Subcutaneous abdominal adipose tissue (tissue), 5 donors: ENCODE results near the gene ARHGEF5.

Source experiments
- H3K27ac ChIP-seq: one replicate; pipeline ENCODE4 v1.7.0; 2013; ENCODE audit warnings: low read depth, mild to moderate bottlenecking, inconsistent platforms, low read length, moderate library complexity
- H3K27me3 ChIP-seq, 5 donors: one replicate each; pipeline ENCODE4 v1.7.0; 2013; ENCODE audit warnings: low read length in 5 of 5, inconsistent platforms in 1 of 5; ENCODE audit not compliant: control insufficient read depth in 5 of 5, insufficient read depth in 4 of 5
- H3K36me3 ChIP-seq, 5 donors: one replicate each; pipeline ENCODE4 v1.7.0; 2013; ENCODE audit warnings: low read length in 5 of 5; ENCODE audit not compliant: control insufficient read depth in 5 of 5, insufficient read depth in 5 of 5
- H3K4me1 ChIP-seq, 5 donors: one replicate each; pipeline ENCODE4 v1.7.0; 2013; ENCODE audit warnings: low read length in 5 of 5, mild to moderate bottlenecking in 3 of 5, moderate library complexity in 1 of 5; ENCODE audit not compliant: control insufficient read depth in 5 of 5, insufficient read depth in 5 of 5
- H3K4me3 ChIP-seq, 5 donors: one replicate each; pipeline ENCODE4 v1.7.0; 2013; ENCODE audit warnings: low read length in 5 of 5, low read depth in 1 of 5
- H3K9ac ChIP-seq, 5 donors: one replicate each; pipeline ENCODE4 v1.7.0; 2013; ENCODE audit warnings: low read length in 5 of 5, mild to moderate bottlenecking in 4 of 5, moderate library complexity in 3 of 5
- H3K9me3 ChIP-seq, 5 donors: one replicate each; pipeline ENCODE4 v1.7.0; 2013; ENCODE audit warnings: low read length in 5 of 5; ENCODE audit not compliant: control insufficient read depth in 5 of 5
- donor health status: healthy.
- donor health status: healthy.
- donor health status: healthy.
- donor health status: healthy.
- donor health status: healthy.

Gene ARHGEF5

GRCh38 chr7:144398911-144399310 is 43.7 kb downstream of the ARHGEF5 start:
- Histone ChIP-seq H3K27me3 (peaks cover 0 to 3% (median 0%) of the 10 kb centered on the region in 5 donors), H3K4me1 (no peaks in the 10 kb centered on the region)

GRCh38 chr7:144399946-144400345 is 44.7 kb downstream of the ARHGEF5 start:
- peaks cover 0 to 4% (median 0%) of the 10 kb centered on the region in 5 donors for H3K27me3 ChIP-seq
- H3K4me3 ChIP-seq, result no peak overlapping the region
- H3K9ac ChIP-seq, result no peak overlapping the region
- no peaks in the 10 kb centered on the region for H3K9me3 ChIP-seq
- no peaks in the 10 kb centered on the region for H3K36me3 ChIP-seq
- no peak overlapping the region for H3K27ac ChIP-seq
- no peaks in the 10 kb centered on the region for H3K4me1 ChIP-seq

More at GRCh38 chr7:144398911-144399310, 43.7 kb downstream of the ARHGEF5 start:
- H3K36me3 ChIP-seq, result no peaks in the 10 kb centered on the region
- H3K9me3 ChIP-seq, result no peaks in the 10 kb centered on the region
- no peak overlapping the region for H3K4me3 ChIP-seq
- no peak overlapping the region for H3K27ac ChIP-seq
- no peak overlapping the region for H3K9ac ChIP-seq

DNA sequence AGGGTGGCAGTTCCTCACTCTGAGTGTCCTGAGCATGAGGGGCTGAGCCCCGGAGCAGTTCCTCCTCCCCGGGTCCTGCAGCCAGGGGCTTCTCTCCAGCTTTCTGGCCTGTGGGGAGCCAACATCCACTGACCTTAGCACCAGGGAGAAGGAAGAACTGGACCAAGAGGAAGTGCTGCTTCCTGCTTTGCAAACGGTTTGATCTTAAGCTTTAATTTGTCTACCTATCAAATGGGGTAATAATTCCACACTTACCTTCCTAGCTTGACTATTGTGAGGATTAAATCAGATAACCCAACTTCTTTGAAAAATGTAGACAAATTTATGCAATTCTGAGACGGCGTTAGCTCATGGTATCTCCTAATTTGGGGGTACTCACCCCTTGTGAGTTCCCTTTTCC is 46.3 kb downstream of the ARHGEF5 start:
- Histone ChIP-seq H3K27ac (no peak overlapping the region), H3K9me3 (no peaks in the 10 kb centered on the region), H3K4me1 (no peaks in the 10 kb centered on the region), H3K4me3 (no peak overlapping the region), H3K9ac (no peak overlapping the region), H3K36me3 (no peaks in the 10 kb centered on the region), H3K27me3 (peaks cover 0 to 5% (median 3%) of the 10 kb centered on the region in 5 donors)

DNA sequence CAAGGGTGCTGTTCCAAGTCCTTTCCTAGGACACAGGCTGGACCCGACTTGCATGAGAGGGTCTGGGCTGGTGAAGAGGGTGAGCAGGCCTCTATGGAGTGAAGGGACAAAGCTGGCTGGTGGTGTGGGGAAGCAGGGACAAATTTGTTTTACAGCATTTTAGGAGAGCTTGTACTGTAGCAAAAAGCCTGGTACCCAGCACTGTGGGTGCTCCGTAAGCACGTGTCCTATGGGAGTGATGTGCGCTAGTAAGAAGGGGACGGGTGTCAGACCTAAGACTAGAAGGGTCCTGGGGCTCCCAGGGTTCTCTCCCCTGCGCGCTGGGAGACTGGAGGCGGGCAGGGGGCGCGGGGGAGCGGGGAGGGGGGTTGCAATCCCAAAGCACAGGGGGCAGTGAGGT is 47.9 kb downstream of the ARHGEF5 start:
- H3K4me1 ChIP-seq, result no peaks in the 10 kb centered on the region
- H3K4me3 ChIP-seq, result no peak overlapping the region
- H3K9ac ChIP-seq, result no peak overlapping the region
- peaks cover 0 to 5% (median 3%) of the 10 kb centered on the region in 5 donors for H3K27me3 ChIP-seq
- H3K9me3 ChIP-seq, result no peaks in the 10 kb centered on the region
- no peak overlapping the region for H3K27ac ChIP-seq
- no peaks in the 10 kb centered on the region for H3K36me3 ChIP-seq

DNA sequence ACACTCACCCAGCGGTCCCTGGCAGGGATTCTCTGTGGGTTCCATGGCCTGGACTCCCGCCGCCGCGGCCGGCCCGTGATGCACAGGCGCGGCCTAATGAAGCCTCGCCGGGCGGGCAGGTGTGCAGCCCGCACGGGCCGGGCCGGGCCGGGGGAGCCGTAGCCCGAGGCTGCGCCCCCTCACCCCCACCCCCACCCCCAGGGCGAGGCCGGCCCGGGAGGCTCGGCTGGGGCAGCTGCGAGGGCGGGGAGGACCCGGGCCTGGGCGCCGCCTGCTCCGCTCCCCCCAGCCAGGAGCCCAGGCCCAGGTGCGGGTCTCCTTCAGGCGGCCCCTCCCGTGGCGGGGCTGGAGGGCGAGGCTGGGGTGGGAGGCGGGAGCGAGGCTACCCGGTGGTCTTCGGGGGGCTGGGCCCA is 48.5 kb downstream of the ARHGEF5 start, which contains the start of gene NOBOX:
Gene NOBOX, minus strand, starts transcription at position 45 of the 413 bp plus-strand sequence.
- Histone ChIP-seq H3K9me3 (no peaks in the 10 kb centered on the region), H3K27ac (no peak within 1 kb of the TSS), H3K4me3 (no peak within 1 kb of the TSS), H3K27me3 (peaks cover 0 to 5% (median 3%) of the 10 kb centered on the region in 5 donors), H3K36me3 (no peaks in the 10 kb centered on the region), H3K9ac (no peak within 1 kb of the TSS), H3K4me1 (no peaks in the 10 kb centered on the region)

- no peaks in the 10 kb centered on the region for H3K4me1 ChIP-seq
- H3K9me3 ChIP-seq, result no peaks in the 10 kb centered on the region
- no peak overlapping the region for H3K27ac ChIP-seq
- no peaks in the 10 kb centered on the region for H3K36me3 ChIP-seq
- H3K9ac ChIP-seq, result no peak overlapping the region
- peaks cover 0 to 6% (median under 1%) of the 10 kb centered on the region in 5 donors for H3K27me3 ChIP-seq
- no peak overlapping the region for H3K4me3 ChIP-seq
Observed at GRCh38 chr7:144404946-144405345, 49.7 kb downstream of the ARHGEF5 start.

GRCh38 chr7:144407266-144407931 is 52.2 kb downstream of the ARHGEF5 start:
- H3K9ac ChIP-seq, result no peak overlapping the region
- no peaks in the 10 kb centered on the region for H3K4me1 ChIP-seq
- no peaks in the 10 kb centered on the region for H3K9me3 ChIP-seq
- peaks cover 0 to 8% (median 5%) of the 10 kb centered on the region in 5 donors for H3K27me3 ChIP-seq
- no peaks in the 10 kb centered on the region for H3K36me3 ChIP-seq
- H3K4me3 ChIP-seq, result no peak overlapping the region
- H3K27ac ChIP-seq, result no peak overlapping the region

- Histone ChIP-seq H3K27me3 (peaks cover 0 to 8% (median 4%) of the 10 kb centered on the region in 5 donors), H3K4me1 (no peaks in the 10 kb centered on the region), H3K4me3 (no peak overlapping the region), H3K27ac (no peak overlapping the region), H3K9ac (no peak overlapping the region), H3K9me3 (no peaks in the 10 kb centered on the region), H3K36me3 (no peaks in the 10 kb centered on the region)
Observed at GRCh38 chr7:144408121-144408520, 52.9 kb downstream of the ARHGEF5 start.

GRCh38 chr7:144410441-144410840 is 55.2 kb downstream of the ARHGEF5 start:
- Histone ChIP-seq H3K27me3 (peaks cover 0 to 8% (median 2%) of the 10 kb centered on the region in 5 donors), H3K9me3 (no peaks in the 10 kb centered on the region), H3K27ac (no peak overlapping the region), H3K4me3 (no peak overlapping the region), H3K4me1 (no peaks in the 10 kb centered on the region), H3K36me3 (no peaks in the 10 kb centered on the region), H3K9ac (no peak overlapping the region)

DNA sequence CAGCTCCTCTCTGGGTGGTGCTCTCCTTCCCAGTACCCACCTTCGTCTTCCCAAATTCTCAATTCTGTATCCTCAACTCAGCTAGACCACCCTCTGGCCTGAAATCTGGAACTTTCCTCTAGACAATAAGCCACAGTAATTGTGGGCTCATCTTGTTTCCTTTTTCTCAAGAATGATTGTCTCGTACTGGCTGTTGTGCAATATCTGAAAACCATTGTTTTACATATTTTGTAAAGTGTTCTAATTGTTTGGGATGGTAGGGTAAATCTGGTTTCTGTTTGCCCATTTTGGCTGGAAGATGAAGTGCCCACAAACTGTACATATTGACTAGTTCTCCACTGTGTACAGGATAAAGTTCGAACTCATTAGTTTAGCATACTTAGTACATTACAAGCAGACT is 59.6 kb downstream of the ARHGEF5 start:
- Histone ChIP-seq H3K27me3 (peaks cover 0 to 8% (median 1%) of the 10 kb centered on the region in 5 donors), H3K9ac (no peak overlapping the region), H3K4me1 (no peaks in the 10 kb centered on the region), H3K36me3 (no peaks in the 10 kb centered on the region), H3K4me3 (no peak overlapping the region), H3K9me3 (peaks cover 0 to 3% (median 0%) of the 10 kb centered on the region in 5 donors), H3K27ac (no peak overlapping the region)
